Breast epithelium (tissue), 3 donors: ENCODE results near the gene ZFHX3.
"Not testable (repeated sequence)": the region's sequence is repeated elsewhere in the genome, so short reads cannot be mapped to it uniquely, and the experiment has no call there.

Experiments used
- CTCF ChIP-seq, 3 donors: fragments of 450-650 bp; IDR thresholded peaks; one replicate each; pipeline ENCODE4 v1.5.1; 2016 to 2017; ENCODE audit warnings: antibody characterized with exemption in 3 of 3, mild to moderate bottlenecking in 3 of 3, moderate library complexity in 3 of 3
- POLR2A ChIP-seq: fragments of 450-650 bp; IDR thresholded peaks from one replicate; pipeline ENCODE4 v1.6.1; 2016; ENCODE audit warnings: antibody characterized with exemption, mild to moderate bottlenecking, moderate library complexity

GRCh38 chr16:73072051-73072450 lies 24.1 kb upstream of the ZFHX3 start:
- not testable (repeated sequence) for TF ChIP-seq CTCF (IDR thresholded peaks at IDR 0.05); POLR2A
